ENCODE data around the gene GUSB.
"Not testable (repeated sequence)": the region's sequence is repeated elsewhere in the genome, so short reads cannot be mapped to it uniquely, and the experiment has no call there.

DNA sequence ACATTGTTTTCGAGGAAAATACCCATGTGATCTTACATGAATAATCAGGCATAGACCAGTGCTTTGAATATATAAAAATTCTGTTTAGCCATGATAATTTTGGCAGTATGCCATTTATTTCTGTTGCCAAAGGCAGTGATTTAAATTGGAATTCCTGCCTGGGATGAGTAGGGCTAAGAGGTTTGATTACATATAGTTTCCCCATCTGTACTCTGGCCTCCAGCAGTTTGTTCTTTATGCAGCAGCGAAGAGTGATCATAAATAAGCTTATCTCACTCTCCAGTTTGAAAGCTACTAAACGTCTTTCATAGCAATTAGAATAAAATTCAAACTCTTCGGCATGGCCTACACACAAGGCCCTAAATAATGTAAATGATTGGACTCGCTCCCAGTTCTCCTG is 36.2 kb downstream of the GUSB start:
- not testable (repeated sequence) for TF ChIP-seq ZNF70 (CRISPR knock-in tag; IDR thresholded peaks at IDR 0.05); BACH2 (CRISPR knock-in tag; IDR thresholded peaks at IDR 0.05; ENCODE audit: borderline replicate concordance); ZNF565 (CRISPR knock-in tag; conservative IDR thresholded peaks at IDR 0.05; ENCODE audit: low read depth); TOX (CRISPR knock-in tag; IDR thresholded peaks at IDR 0.05; ENCODE audit: borderline replicate concordance); PPARA (CRISPR knock-in tag; IDR thresholded peaks at IDR 0.05; ENCODE audit: borderline replicate concordance); ZNF8 (CRISPR knock-in tag; IDR thresholded peaks at IDR 0.05)

All from SK-N-SH treated with all-trans-retinoic acid at 6 μM for 48 hours (cell line).